NB4 (cell line): ENCODE results near the gene GPAM.

ENCODE experiments used
- CTCF ChIP-seq: IDR thresholded peaks from one replicate; pipeline ENCODE4 v1.5.1; 2012; ENCODE audit warnings: low read depth, low read length
- MAX ChIP-seq: IDR thresholded peaks from 2 replicates; pipeline ENCODE4 v1.6.1; 2011; ENCODE audit warnings: low read depth, low read length
- MYC ChIP-seq: IDR thresholded peaks from 2 replicates; pipeline ENCODE4 v1.6.1; 2011; ENCODE audit warnings: low read depth, low read length
- POLR2A ChIP-seq: IDR thresholded peaks from 2 replicates; pipeline ENCODE4 v1.6.1; 2011; ENCODE audit warnings: mild to moderate bottlenecking; ENCODE audit not compliant: insufficient read length; ENCODE audit errors: extremely low read depth

- TF ChIP-seq POLR2A (no peak), CTCF (no peak), MYC (no peak), MAX (no peak)
Measured at GRCh38 chr10:112209684-112210131, 26.1 kb upstream of the GPAM start.
